Ishikawa (cell line): ENCODE data around the gene FECH.

Experiments used
- CEBPB ChIP-seq: IDR thresholded peaks from 2 replicates; pipeline ENCODE4 v1.6.1; 2012
- CREB1 ChIP-seq: IDR thresholded peaks from 2 replicates; pipeline ENCODE4 v1.6.1; 2012; ENCODE audit warnings: low read depth
- EP300 ChIP-seq: IDR thresholded peaks from 2 replicates; pipeline ENCODE4 v1.6.1; 2012; ENCODE audit warnings: borderline replicate concordance
- NFIC ChIP-seq: IDR thresholded peaks from 2 replicates; pipeline ENCODE4 v1.6.1; 2012
- RAD21 ChIP-seq: IDR thresholded peaks from 2 replicates; pipeline ENCODE4 v1.6.1; 2012; ENCODE audit warnings: low read depth
- TAF1 ChIP-seq: IDR thresholded peaks from 2 replicates; pipeline ENCODE4 v1.6.1; 2012; ENCODE audit warnings: low read depth, mild to moderate bottlenecking
- TCF12 ChIP-seq: IDR thresholded peaks from 2 replicates; pipeline ENCODE4 v1.6.1; 2012; ENCODE audit warnings: low read depth
- YY1 ChIP-seq: IDR thresholded peaks from 2 replicates; pipeline ENCODE4 v1.6.1; 2012; ENCODE audit warnings: low read depth
- TF ChIP-seq, protein P1 (sequence below): IDR thresholded peaks from 2 replicates; pipeline ENCODE4 v1.6.1; 2012; ENCODE audit warnings: low read depth, mild to moderate bottlenecking
- TF ChIP-seq, protein P2 (sequence below): IDR thresholded peaks from 2 replicates; pipeline ENCODE4 v1.6.1; 2012
- TF ChIP-seq, protein P3 (sequence below): IDR thresholded peaks from 2 replicates; pipeline ENCODE4 v1.6.1; 2012

DNA sequence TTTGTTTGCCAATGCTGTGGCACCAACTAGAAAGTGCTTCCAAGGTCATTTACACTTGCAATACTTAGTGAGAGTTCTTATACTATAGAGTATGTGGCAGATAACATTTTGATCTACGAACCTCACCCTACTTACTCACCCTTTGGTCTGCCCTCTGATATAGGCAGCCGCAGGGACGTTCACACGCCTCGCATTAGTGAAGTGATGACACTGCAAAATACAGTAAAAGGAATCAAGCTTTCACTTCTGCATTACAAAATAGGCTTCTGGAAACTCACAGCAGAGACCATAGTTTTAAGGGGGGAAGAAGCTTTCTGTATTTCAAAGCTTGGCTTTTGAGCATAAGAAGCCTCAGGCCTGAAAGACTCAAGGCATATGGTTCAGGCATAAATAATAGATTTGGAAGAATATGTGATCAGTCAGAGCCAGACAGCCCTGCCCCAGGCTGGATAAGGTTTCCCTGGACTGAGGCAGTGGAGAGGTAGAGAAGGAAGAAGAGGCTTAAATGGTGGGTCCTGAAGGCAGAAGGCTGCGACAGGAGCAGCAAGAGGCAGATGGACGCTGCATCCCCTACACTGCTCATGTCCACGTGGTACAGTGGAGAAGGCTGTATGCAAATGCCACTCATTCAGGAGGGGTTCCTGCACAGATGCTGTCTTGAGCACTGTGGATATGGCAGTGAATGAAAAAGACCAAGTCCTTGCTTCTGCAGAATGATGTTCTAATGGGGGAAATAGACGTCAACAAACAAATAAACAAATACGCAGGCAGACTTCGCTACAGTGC is 63.1 kb downstream of the FECH start:
- TF ChIP-seq NFIC, result no peak
- TF ChIP-seq, protein P1, sequence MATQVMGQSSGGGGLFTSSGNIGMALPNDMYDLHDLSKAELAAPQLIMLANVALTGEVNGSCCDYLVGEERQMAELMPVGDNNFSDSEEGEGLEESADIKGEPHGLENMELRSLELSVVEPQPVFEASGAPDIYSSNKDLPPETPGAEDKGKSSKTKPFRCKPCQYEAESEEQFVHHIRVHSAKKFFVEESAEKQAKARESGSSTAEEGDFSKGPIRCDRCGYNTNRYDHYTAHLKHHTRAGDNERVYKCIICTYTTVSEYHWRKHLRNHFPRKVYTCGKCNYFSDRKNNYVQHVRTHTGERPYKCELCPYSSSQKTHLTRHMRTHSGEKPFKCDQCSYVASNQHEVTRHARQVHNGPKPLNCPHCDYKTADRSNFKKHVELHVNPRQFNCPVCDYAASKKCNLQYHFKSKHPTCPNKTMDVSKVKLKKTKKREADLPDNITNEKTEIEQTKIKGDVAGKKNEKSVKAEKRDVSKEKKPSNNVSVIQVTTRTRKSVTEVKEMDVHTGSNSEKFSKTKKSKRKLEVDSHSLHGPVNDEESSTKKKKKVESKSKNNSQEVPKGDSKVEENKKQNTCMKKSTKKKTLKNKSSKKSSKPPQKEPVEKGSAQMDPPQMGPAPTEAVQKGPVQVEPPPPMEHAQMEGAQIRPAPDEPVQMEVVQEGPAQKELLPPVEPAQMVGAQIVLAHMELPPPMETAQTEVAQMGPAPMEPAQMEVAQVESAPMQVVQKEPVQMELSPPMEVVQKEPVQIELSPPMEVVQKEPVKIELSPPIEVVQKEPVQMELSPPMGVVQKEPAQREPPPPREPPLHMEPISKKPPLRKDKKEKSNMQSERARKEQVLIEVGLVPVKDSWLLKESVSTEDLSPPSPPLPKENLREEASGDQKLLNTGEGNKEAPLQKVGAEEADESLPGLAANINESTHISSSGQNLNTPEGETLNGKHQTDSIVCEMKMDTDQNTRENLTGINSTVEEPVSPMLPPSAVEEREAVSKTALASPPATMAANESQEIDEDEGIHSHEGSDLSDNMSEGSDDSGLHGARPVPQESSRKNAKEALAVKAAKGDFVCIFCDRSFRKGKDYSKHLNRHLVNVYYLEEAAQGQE, result no peak
- TF ChIP-seq TAF1, result no peak
- no peak for TF ChIP-seq CEBPB
- TF ChIP-seq EP300, result no peak
- no peak for TF ChIP-seq CREB1
- TF ChIP-seq, protein P2, sequence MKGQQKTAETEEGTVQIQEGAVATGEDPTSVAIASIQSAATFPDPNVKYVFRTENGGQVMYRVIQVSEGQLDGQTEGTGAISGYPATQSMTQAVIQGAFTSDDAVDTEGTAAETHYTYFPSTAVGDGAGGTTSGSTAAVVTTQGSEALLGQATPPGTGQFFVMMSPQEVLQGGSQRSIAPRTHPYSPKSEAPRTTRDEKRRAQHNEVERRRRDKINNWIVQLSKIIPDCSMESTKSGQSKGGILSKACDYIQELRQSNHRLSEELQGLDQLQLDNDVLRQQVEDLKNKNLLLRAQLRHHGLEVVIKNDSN, result no peak
- no peak for TF ChIP-seq TCF12
- TF ChIP-seq, protein P3, sequence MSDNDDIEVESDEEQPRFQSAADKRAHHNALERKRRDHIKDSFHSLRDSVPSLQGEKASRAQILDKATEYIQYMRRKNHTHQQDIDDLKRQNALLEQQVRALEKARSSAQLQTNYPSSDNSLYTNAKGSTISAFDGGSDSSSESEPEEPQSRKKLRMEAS, result no peak
- TF ChIP-seq YY1, result no peak
- no peak for TF ChIP-seq RAD21
